Measurements from ENCODE around the gene NDUFA8.

- TF ChIP-seq CTCF (IDR thresholded peaks at IDR 0.05) (no peak), POLR2A (IDR thresholded peaks at IDR 0.05) (no peak)
Observed at GRCh38 chr9:122121391-122121790, 38.2 kb downstream of the NDUFA8 start.
